PC-3 (cell line): ENCODE results near the gene UBAP1.

ENCODE experiments used
- CTCF ChIP-seq: fragments of 300-600 bp; sonication (generic); conservative IDR thresholded peaks from 2 replicates; pipeline ENCODE4 v1.5.1; 2017; ENCODE audit warnings: antibody characterized with exemption, low read depth, mild to moderate bottlenecking, low read length
- EZH2 ChIP-seq: fragments of 300-600 bp; sonication (generic); IDR thresholded peaks from one replicate; pipeline ENCODE4 v1.6.1; 2017; ENCODE audit warnings: antibody characterized with exemption, mild to moderate bottlenecking, low read length; ENCODE audit not compliant: unreplicated experiment
- EZH2phosphoT487 ChIP-seq: fragments of 300-600 bp; sonication (generic); IDR thresholded peaks from 2 replicates; pipeline ENCODE4 v1.6.1; 2018; ENCODE audit warnings: mild to moderate bottlenecking, antibody characterized with exemption, low read length, borderline replicate concordance

DNA sequence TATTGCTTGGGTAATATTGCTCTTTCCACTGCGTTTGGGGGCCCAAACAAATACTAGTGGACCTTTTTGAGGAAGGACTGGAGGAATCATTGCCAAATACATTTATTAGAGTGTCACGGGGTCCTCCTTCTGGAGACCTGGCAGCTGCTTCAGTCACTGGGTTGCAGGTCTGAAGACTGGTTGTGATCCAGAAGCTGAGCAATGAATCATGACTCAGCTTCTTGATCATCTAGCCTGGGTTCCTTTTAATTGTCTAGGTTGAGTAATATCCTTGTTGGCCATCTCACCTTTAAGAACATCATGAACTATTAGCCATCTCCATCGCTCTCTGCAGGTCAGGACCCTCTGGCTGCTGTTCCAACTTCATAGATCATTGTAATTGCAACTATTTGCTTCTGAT is 15.4 kb upstream of the UBAP1 start:
- TF ChIP-seq CTCF (no peak), EZH2 (no peak), EZH2phosphoT487 (no peak)
